Thymus (tissue), 11 donors: ENCODE data around the gene NEGR1. TPM values are rescaled to one million over a fixed set of nuclear protein-coding genes. Genes with fewer than 3 reads are reported as not detected.

Experiments used
- DNase-seq, 9 donors: peaks; one replicate each; pipeline ENCODE4 v3.0.0-alpha.2; 2013; ENCODE audit warnings: low spot score in 9 of 9, low read depth in 6 of 9, missing footprints in 1 of 9
- H3K27ac ChIP-seq, 2 donors: one replicate each; pipeline ENCODE4 v1.5.1; 2013; ENCODE audit warnings: control low read depth in 1 of 2, low read depth in 1 of 2, low read length in 1 of 2, mild to moderate bottlenecking in 1 of 2, moderate library complexity in 1 of 2
- H3K27me3 ChIP-seq, 2 donors: one replicate each; pipeline ENCODE4 v1.5.1; 2013; ENCODE audit warnings: low read length in 1 of 2; ENCODE audit not compliant: control insufficient read depth in 2 of 2, insufficient read depth in 1 of 2
- H3K36me3 ChIP-seq, 2 donors: one replicate each; pipeline ENCODE4 v1.5.1; 2013; ENCODE audit warnings: low read length in 1 of 2, mild to moderate bottlenecking in 1 of 2, moderate library complexity in 1 of 2; ENCODE audit not compliant: control insufficient read depth in 2 of 2, insufficient read depth in 2 of 2
- H3K4me1 ChIP-seq, 2 donors: one replicate each; pipeline ENCODE4 v1.5.1; 2013; ENCODE audit warnings: low read length in 2 of 2; ENCODE audit not compliant: control insufficient read depth in 2 of 2, insufficient read depth in 2 of 2
- H3K4me3 ChIP-seq, 2 donors: one replicate each; pipeline ENCODE4 v1.5.1; 2013; ENCODE audit warnings: low read length in 2 of 2, control low read depth in 1 of 2, mild to moderate bottlenecking in 1 of 2
- H3K9me3 ChIP-seq, 2 donors: one replicate each; pipeline ENCODE4 v1.5.1; 2013; ENCODE audit warnings: low read length in 1 of 2, mild to moderate bottlenecking in 1 of 2; ENCODE audit not compliant: control insufficient read depth in 2 of 2, insufficient read depth in 1 of 2
- WGBS: extraction: QIAGEN DNeasy Blood & Tissue Kit; methylation state at CpG from one replicate; pipeline ENCODE4 v1.1.7; 2013; 5-methylcytosine and 5-hydroxymethylcytosine counted together
- polyA plus RNA-seq: library from polyadenylated mRNA; stranded (reverse); fragments of 200-250 nt; gene quantifications from one replicate; pipeline ENCODE4 v1.2.3, GENCODE V29; 2013
- total RNA-seq: library from RNA; stranded (reverse); fragments of 120-200 nt; gene quantifications from one replicate; pipeline ENCODE4 v1.2.4, GENCODE V29; 2013
- donor health status: healthy.

The NEGR1 gene
- total and polyA plus RNA-seq, 2 donors = 2.8 to 3.3 TPM

- no peaks in the 10 kb centered on the region for H3K9me3 ChIP-seq
- H3K4me1 ChIP-seq = peaks cover 6 to 11% of the 10 kb centered on the region in 2 donors
- DNase-seq = peak in 1 of 9 donors; percentile 11
- H3K36me3 ChIP-seq = no peaks in the 10 kb centered on the region
- H3K27ac ChIP-seq = peak overlapping the region in 1 of 2 donors; percentile 10
- 95% methylated on average over 6 of the region's 6 CpGs for WGBS
- no peaks in the 10 kb centered on the region for H3K27me3 ChIP-seq
- no peak overlapping the region for H3K4me3 ChIP-seq
These were observed 272.9 kb downstream of the NEGR1 start for GRCh38 chr1:72009173-72010093.

GRCh38 chr1:72007312-72007711 lies 275.0 kb downstream of the NEGR1 start:
- Histone ChIP-seq H3K4me1 (peaks cover 6 to 11% of the 10 kb centered on the region in 2 donors), H3K9me3 (no peaks in the 10 kb centered on the region), H3K27ac (no peak overlapping the region), H3K4me3 (no peak overlapping the region), H3K27me3 (no peaks in the 10 kb centered on the region), H3K36me3 (no peaks in the 10 kb centered on the region)
- DNase-seq = no peak
- 94% methylated on average over 2 of the region's 2 CpGs for WGBS

GRCh38 chr1:72006092-72006491 lies 276.2 kb downstream of the NEGR1 start:
- Histone ChIP-seq H3K27ac (no peak overlapping the region), H3K4me3 (no peak overlapping the region), H3K36me3 (no peaks in the 10 kb centered on the region), H3K27me3 (no peaks in the 10 kb centered on the region), H3K4me1 (peaks cover 6 to 11% of the 10 kb centered on the region in 2 donors), H3K9me3 (no peaks in the 10 kb centered on the region)
- DNase-seq = no peak
- 94% methylated on average over 1 of the region's 1 CpG for WGBS

GRCh38 chr1:72003092-72003491 lies 279.2 kb downstream of the NEGR1 start:
- Histone ChIP-seq H3K4me3 (no peak overlapping the region), H3K36me3 (no peaks in the 10 kb centered on the region), H3K4me1 (no peaks in the 10 kb centered on the region), H3K9me3 (no peaks in the 10 kb centered on the region), H3K27me3 (no peaks in the 10 kb centered on the region), H3K27ac (no peak overlapping the region)
- no peak for DNase-seq
- WGBS = 98% methylated on average over 3 of the region's 3 CpGs

GRCh38 chr1:72000809-72001208 lies 281.5 kb downstream of the NEGR1 start:
- WGBS = 90% methylated on average over 4 of the region's 4 CpGs
- Histone ChIP-seq H3K27me3 (no peaks in the 10 kb centered on the region), H3K9me3 (no peaks in the 10 kb centered on the region), H3K36me3 (no peaks in the 10 kb centered on the region), H3K27ac (no peak overlapping the region), H3K4me3 (no peak overlapping the region), H3K4me1 (no peaks in the 10 kb centered on the region)
- no peak for DNase-seq

GRCh38 chr1:71994646-71995045 lies 287.7 kb downstream of the NEGR1 start:
- Histone ChIP-seq H3K36me3 (no peaks in the 10 kb centered on the region), H3K4me1 (no peaks in the 10 kb centered on the region), H3K27me3 (no peaks in the 10 kb centered on the region), H3K4me3 (no peak overlapping the region), H3K27ac (no peak overlapping the region), H3K9me3 (no peaks in the 10 kb centered on the region)
- WGBS = 97% methylated on average over 3 of the region's 3 CpGs
- no peak for DNase-seq

- 96% methylated on average over 6 of the region's 6 CpGs for WGBS
- H3K27me3 ChIP-seq = no peaks in the 10 kb centered on the region
- DNase-seq = no peak
- no peaks in the 10 kb centered on the region for H3K36me3 ChIP-seq
- H3K4me1 ChIP-seq = no peaks in the 10 kb centered on the region
- no peak overlapping the region for H3K4me3 ChIP-seq
- H3K9me3 ChIP-seq = no peaks in the 10 kb centered on the region
- no peak overlapping the region for H3K27ac ChIP-seq
These were observed 295.2 kb downstream of the NEGR1 start for GRCh38 chr1:71987181-71987580.

- Histone ChIP-seq H3K36me3 (no peaks in the 10 kb centered on the region), H3K9me3 (no peaks in the 10 kb centered on the region), H3K27me3 (no peaks in the 10 kb centered on the region), H3K27ac (no peak overlapping the region), H3K4me1 (no peaks in the 10 kb centered on the region), H3K4me3 (no peak overlapping the region)
- 84% methylated on average over 3 of the region's 3 CpGs for WGBS
- no peak for DNase-seq
These were observed 296.2 kb downstream of the NEGR1 start for GRCh38 chr1:71986160-71986559.

GRCh38 chr1:71980556-71980955 lies 301.8 kb downstream of the NEGR1 start:
- no peaks in the 10 kb centered on the region for H3K9me3 ChIP-seq
- no peaks in the 10 kb centered on the region for H3K36me3 ChIP-seq
- H3K4me1 ChIP-seq = peaks cover 0 to 4% of the 10 kb centered on the region in 2 donors
- no peaks in the 10 kb centered on the region for H3K27me3 ChIP-seq
- H3K4me3 ChIP-seq = no peak overlapping the region
- no peak overlapping the region for H3K27ac ChIP-seq
- WGBS = 11% methylated on average over 1 of the region's 1 CpG
- peak in 3 of 9 donors; percentile 8 to 56 (median 12) for DNase-seq
